Epithelial cell of proximal tubule (primary cell): ENCODE results near the gene IL27RA. TPM values are rescaled to one million over a fixed set of nuclear protein-coding genes. Genes with fewer than 3 reads are reported as not detected.

Source experiments
- DNase-seq: peaks from one replicate; pipeline ENCODE4 v3.0.0-alpha.2; 2011; ENCODE audit warnings: low read depth
- H3K4me3 ChIP-seq: 2 replicates; pipeline ENCODE4 v1.5.1; 2011; ENCODE audit warnings: low read depth, mild to moderate bottlenecking, low read length
- CTCF ChIP-seq: conservative IDR thresholded peaks from 2 replicates; pipeline ENCODE4 v1.5.1; 2012; ENCODE audit warnings: low read depth, mild to moderate bottlenecking, low read length
- total RNA-seq: library from RNA; depleted of rRNA; stranded (reverse); fragments of >200 nt; gene quantifications from 2 replicates; pipeline ENCODE4 v1.2.3, GENCODE V29; 2015

IL27RA gene
- total RNA-seq, 1 donor from 2014 or later: 10.1 TPM

GRCh38 chr19:14051980-14052379 lies 20.4 kb downstream of the IL27RA start:
- no peak for TF ChIP-seq CTCF
- H3K4me3 ChIP-seq: no peak overlapping the region
- DNase-seq: no peak

- TF ChIP-seq CTCF: no peak
- DNase-seq: no peak
- H3K4me3 ChIP-seq: no peak overlapping the region
Observed at GRCh38 chr19:14052470-14052869, 20.9 kb downstream of the IL27RA start.

- no peak overlapping the region for H3K4me3 ChIP-seq
- DNase-seq: no peak
- TF ChIP-seq CTCF: no peak
Observed at GRCh38 chr19:14053032-14053431, 21.5 kb downstream of the IL27RA start.

- H3K4me3 ChIP-seq: no peak overlapping the region
- no peak for TF ChIP-seq CTCF
- DNase-seq: no peak
Observed at GRCh38 chr19:14053500-14053899, 21.9 kb downstream of the IL27RA start.

GRCh38 chr19:14054099-14054498 lies 22.5 kb downstream of the IL27RA start:
- DNase-seq: no peak
- H3K4me3 ChIP-seq: no peak overlapping the region
- no peak for TF ChIP-seq CTCF

- TF ChIP-seq CTCF: no peak
- H3K4me3 ChIP-seq: no peak overlapping the region
- DNase-seq: no peak
Observed at GRCh38 chr19:14054721-14055120, 23.2 kb downstream of the IL27RA start.

GRCh38 chr19:14055396-14055795 lies 23.8 kb downstream of the IL27RA start:
- no peak for TF ChIP-seq CTCF
- H3K4me3 ChIP-seq: no peak overlapping the region
- no peak for DNase-seq
